HAP-1 (cell line): ENCODE results near the gene RBM14.
"Not testable (repeated sequence)": the region's sequence is repeated elsewhere in the genome, so short reads cannot be mapped to it uniquely, and the experiment has no call there.

Experiments used
- DNase-seq, 2 experiments: peaks; one replicate each; pipeline ENCODE4 v3.0.0-alpha.2; 2016 to 2020; ENCODE audit warnings: low spot score in 2 of 2
- H3K27me3 ChIP-seq: fragments of 250-450 bp; sonication (Bioruptor Pico); 2 replicates; pipeline ENCODE4 v1.5.1; 2020; ENCODE audit warnings: low read depth, mild to moderate bottlenecking, moderate library complexity
- H3K36me3 ChIP-seq: fragments of 250-450 bp; sonication (Bioruptor Pico); replicated peaks from 2 replicates; pipeline ENCODE4 v1.5.1; 2020; ENCODE audit warnings: mild to moderate bottlenecking
- H3K4me1 ChIP-seq: fragments of 250-450 bp; sonication (Bioruptor Pico); 2 replicates; pipeline ENCODE4 v1.5.1; 2020; ENCODE audit warnings: mild to moderate bottlenecking
- H3K4me3 ChIP-seq: fragments of 250-450 bp; sonication (Bioruptor Pico); 2 replicates; pipeline ENCODE4 v1.5.1; 2020; ENCODE audit warnings: mild to moderate bottlenecking, moderate library complexity
- H3K9me3 ChIP-seq: fragments of 250-450 bp; sonication (Bioruptor Pico); 2 replicates; pipeline ENCODE4 v1.5.1; 2020; ENCODE audit warnings: mild to moderate bottlenecking, moderate library complexity
- in situ Hi-C: fragments of 300-500 bp; cut with MboI; formaldehyde crosslinking; loops from 3 replicates; pipeline ENCODE4 v1.14.3; 2020; ENCODE audit warnings: low sequenced_read_pairs, inconsistent platforms, mixed read lengths

Gene RBM14

GRCh38 chr11:66631883-66632282, 15.5 kb downstream of the RBM14 start:
- peaks cover 63% of the 10 kb centered on the region for H3K36me3 ChIP-seq
- DNase-seq, result peak in 1 of 2 experiments; percentile 0
- H3K27me3 ChIP-seq, result no peaks in the 10 kb centered on the region
- H3K4me3 ChIP-seq, result no peak overlapping the region
- peaks cover 4% of the 10 kb centered on the region for H3K4me1 ChIP-seq
- H3K9me3 ChIP-seq, result no peaks in the 10 kb centered on the region
- in situ Hi-C loops, result no loop called here

GRCh38 chr11:66632952-66633351, 16.5 kb downstream of the RBM14 start:
- no peaks in the 10 kb centered on the region for H3K27me3 ChIP-seq
- DNase-seq, result no peak
- H3K4me3 ChIP-seq, result no peak overlapping the region
- peaks cover 56% of the 10 kb centered on the region for H3K36me3 ChIP-seq
- no peaks in the 10 kb centered on the region for H3K9me3 ChIP-seq
- peaks cover 15% of the 10 kb centered on the region for H3K4me1 ChIP-seq
- in situ Hi-C loops, result no loop called here

GRCh38 chr11:66636411-66636810, 20.0 kb downstream of the RBM14 start:
- no peaks in the 10 kb centered on the region for H3K27me3 ChIP-seq
- no peak for DNase-seq
- no peaks in the 10 kb centered on the region for H3K9me3 ChIP-seq
- H3K36me3 ChIP-seq, result peaks cover 58% of the 10 kb centered on the region
- in situ Hi-C loops, result no loop called here
- H3K4me1 ChIP-seq, result peaks cover 30% of the 10 kb centered on the region
- no peak overlapping the region for H3K4me3 ChIP-seq

GRCh38 chr11:66637557-66638176, 21.2 kb downstream of the RBM14 start:
- peaks cover 34% of the 10 kb centered on the region for H3K4me1 ChIP-seq
- no peaks in the 10 kb centered on the region for H3K27me3 ChIP-seq
- no peaks in the 10 kb centered on the region for H3K9me3 ChIP-seq
- peak; percentile 45 to 54 for DNase-seq
- peaks cover 64% of the 10 kb centered on the region for H3K36me3 ChIP-seq
- in situ Hi-C loops, result no loop called here
- peak overlapping the region; percentile 22 for H3K4me3 ChIP-seq

- peaks cover 34% of the 10 kb centered on the region for H3K4me1 ChIP-seq
- in situ Hi-C loops, result no loop called here
Observed at GRCh38 chr11:66638177-66639065, 22.0 kb downstream of the RBM14 start, which contains the start of gene RBM4. Gene RBM4 (plus strand): TSS chr11:66638703. CDS start chr11:66639712, 1,009 bp downstream.

GRCh38 chr11:66639066-66639813, 22.8 kb downstream of the RBM14 start:
- Histone ChIP-seq H3K36me3 (peaks cover 70% of the 10 kb centered on the region), H3K4me1 (peaks cover 37% of the 10 kb centered on the region), H3K9me3 (no peaks in the 10 kb centered on the region), H3K4me3 (peak overlapping the region; percentile 89), H3K27me3 (no peaks in the 10 kb centered on the region)
- in situ Hi-C loops, result no loop called here
- DNase-seq, result peak in 1 of 2 experiments; percentile 39

More at GRCh38 chr11:66638177-66639065, 22.0 kb downstream of the RBM14 start, which contains the start of gene RBM4:
- peak within 1 kb of the TSS; percentile 89 for H3K4me3 ChIP-seq
- DNase-seq, result peak; percentile 99
- no peaks in the 10 kb centered on the region for H3K27me3 ChIP-seq
- peaks cover 64% of the 10 kb centered on the region for H3K36me3 ChIP-seq
- no peaks in the 10 kb centered on the region for H3K9me3 ChIP-seq

GRCh38 chr11:66639814-66640340, 23.4 kb downstream of the RBM14 start:
- peaks cover 70% of the 10 kb centered on the region for H3K36me3 ChIP-seq
- in situ Hi-C loops, H3K9me3 ChIP-seq, DNase-seq, H3K27me3 ChIP-seq: not testable (repeated sequence)
- H3K4me3 ChIP-seq, result peak overlapping the region; percentile 89
- H3K4me1 ChIP-seq, result peaks cover 39% of the 10 kb centered on the region

- H3K36me3 ChIP-seq, result peaks cover 88% of the 10 kb centered on the region
- H3K9me3 ChIP-seq, result no peaks in the 10 kb centered on the region
- in situ Hi-C loops, result no loop called here
- no peaks in the 10 kb centered on the region for H3K27me3 ChIP-seq
- H3K4me1 ChIP-seq, result peaks cover 35% of the 10 kb centered on the region
- H3K4me3 ChIP-seq, result peak overlapping the region; percentile 89
- no peak for DNase-seq
Observed at GRCh38 chr11:66641834-66642233, 25.4 kb downstream of the RBM14 start.

- no peak for DNase-seq
- no peak overlapping the region for H3K4me3 ChIP-seq
- peaks cover 99% of the 10 kb centered on the region for H3K36me3 ChIP-seq
- H3K4me1 ChIP-seq, result peaks cover 22% of the 10 kb centered on the region
- in situ Hi-C loops, result no loop called here
- H3K9me3 ChIP-seq, result no peaks in the 10 kb centered on the region
- H3K27me3 ChIP-seq, result no peaks in the 10 kb centered on the region
Observed at GRCh38 chr11:66643745-66644437, 27.5 kb downstream of the RBM14 start.

GRCh38 chr11:66646828-66647227, 30.4 kb downstream of the RBM14 start:
- DNase-seq, result no peak
- no peaks in the 10 kb centered on the region for H3K27me3 ChIP-seq
- no peaks in the 10 kb centered on the region for H3K9me3 ChIP-seq
- no peak overlapping the region for H3K4me3 ChIP-seq
- in situ Hi-C loops, result no loop called here
- peaks cover 89% of the 10 kb centered on the region for H3K36me3 ChIP-seq
- peaks cover 6% of the 10 kb centered on the region; the same call in 1 of the 2 replicates for H3K4me1 ChIP-seq

GRCh38 chr11:66649903-66650302, 33.5 kb downstream of the RBM14 start:
- DNase-seq, result no peak
- Histone ChIP-seq H3K27me3 (no peaks in the 10 kb centered on the region), H3K4me3 (no peak overlapping the region), H3K4me1 (no peaks in the 10 kb centered on the region), H3K36me3 (peaks cover 79% of the 10 kb centered on the region), H3K9me3 (no peaks in the 10 kb centered on the region)
- in situ Hi-C loops, result no loop called here

- H3K4me1 ChIP-seq, result no peaks in the 10 kb centered on the region
- peaks cover 68% of the 10 kb centered on the region for H3K36me3 ChIP-seq
- no peak overlapping the region for H3K4me3 ChIP-seq
- no peaks in the 10 kb centered on the region for H3K27me3 ChIP-seq
- H3K9me3 ChIP-seq, result no peaks in the 10 kb centered on the region
- in situ Hi-C loops, result no loop called here
- no peak for DNase-seq
Observed at GRCh38 chr11:66651016-66651415, 34.6 kb downstream of the RBM14 start.

GRCh38 chr11:66652651-66653050, 36.2 kb downstream of the RBM14 start:
- Histone ChIP-seq H3K36me3 (peaks cover 60% of the 10 kb centered on the region), H3K4me3 (no peak overlapping the region), H3K9me3 (no peaks in the 10 kb centered on the region), H3K27me3 (no peaks in the 10 kb centered on the region), H3K4me1 (no peaks in the 10 kb centered on the region)
- in situ Hi-C loops, result no loop called here
- no peak for DNase-seq
